LNCaP clone FGC (cell line): ENCODE measurements around the gene C22orf15.

Source experiments
- DNase-seq: peaks from one replicate; pipeline ENCODE4 v3.0.0-alpha.2; 2011; ENCODE audit warnings: low read depth
- H3K4me3 ChIP-seq: 2 replicates; pipeline ENCODE4 v1.5.1; 2011; ENCODE audit warnings: mild to moderate bottlenecking, low read depth, low read length, control low read depth
- CTCF ChIP-seq: IDR thresholded peaks from 2 replicates; pipeline ENCODE4 v1.5.1; 2012; ENCODE audit warnings: mild to moderate bottlenecking; ENCODE audit not compliant: control insufficient read depth, insufficient read depth; ENCODE audit errors: extremely low read depth

C22orf15 gene

GRCh38 chr22:23764899-23765881, 2.4 kb downstream of the C22orf15 start:
- TF ChIP-seq CTCF = no peak
- DNase-seq = no peak
- H3K4me3 ChIP-seq = no peak overlapping the region

GRCh38 chr22:23767303-23767672, 4.5 kb downstream of the C22orf15 start:
- no peak for DNase-seq
- H3K4me3 ChIP-seq = peak overlapping the region; percentile 87
- TF ChIP-seq CTCF = no peak

- no peak for DNase-seq
- H3K4me3 ChIP-seq = peak within 1 kb of the TSS; percentile 87
- peak; percentile 45 for TF ChIP-seq CTCF
These were observed 5.1 kb downstream of the C22orf15 start, which contains the start of gene CHCHD10 for GRCh38 chr22:23767673-23768548. Gene CHCHD10, minus strand, starts transcription at chr22:23767972. Its CDS starts 98 bp downstream, at chr22:23767874.

- DNase-seq = no peak
- H3K4me3 ChIP-seq = no peak overlapping the region
- no peak for TF ChIP-seq CTCF
These were observed 6.7 kb downstream of the C22orf15 start for GRCh38 chr22:23769321-23769965.

GRCh38 chr22:23772315-23772648, 9.5 kb downstream of the C22orf15 start:
- no peak for DNase-seq
- peak overlapping the region; percentile 43 for H3K4me3 ChIP-seq
- TF ChIP-seq CTCF = no peak

GRCh38 chr22:23772649-23773473, 10.1 kb downstream of the C22orf15 start, which contains the start of gene MMP11:
Gene MMP11, plus strand, starts transcription at chr22:23772849. Its CDS starts 22 bp downstream, at chr22:23772871.
- H3K4me3 ChIP-seq = peak within 1 kb of the TSS; percentile 54
- DNase-seq = no peak
- TF ChIP-seq CTCF = no peak
